ENCODE measurements around the gene CORO1C. TPM values are rescaled to one million over a fixed set of nuclear protein-coding genes. Genes with fewer than 3 reads are reported as not detected.

Gene CORO1C
- total RNA-seq, 1 donor from 2014 or later, result 171 TPM

GRCh38 chr12:108595711-108596647, 135.3 kb downstream of the CORO1C start:
- H3K4me3 Mint-ChIP-seq, result no peak overlapping the region
- H3K4me1 Mint-ChIP-seq, result peaks cover 7% of the 10 kb centered on the region
- H3K27ac Mint-ChIP-seq (ENCODE audit: unreplicated experiment), result no peak overlapping the region
- no peak for DNase-seq (ENCODE audit: low read depth, low spot score)
- H3K27me3 Mint-ChIP-seq (ENCODE audit: low read depth), result no peaks in the 10 kb centered on the region
- no peak for TF ChIP-seq CTCF (conservative IDR thresholded peaks at IDR 0.05)
- H3K36me3 Mint-ChIP-seq (ENCODE audit: low read depth), result no peaks in the 10 kb centered on the region
- H3K9me3 Mint-ChIP-seq, result no peaks in the 10 kb centered on the region

Small RNAs within 50 kb of the gene (microRNA-seq; reads per million reads assigned to microRNA genes)
- gene MIR4496, result not detected

Other genes starting within 250 kb of the CORO1C start
- gene FICD, start 216.2 kb downstream of the CORO1C start, total RNA-seq, result 2.9 and 3.4 TPM in 2 replicates
- 87.5 and 89.5 TPM in 2 replicates for gene SART3, start 170.3 kb downstream of the CORO1C start, total RNA-seq
- gene ISCU, start 168.9 kb downstream of the CORO1C start, total RNA-seq, result 54.4 and 55.5 TPM in 2 replicates
- 0.72 and 1.0 TPM in 2 replicates for gene TMEM119, start 133.4 kb downstream of the CORO1C start, total RNA-seq
- gene SELPLG, start 97.6 kb downstream of the CORO1C start, total RNA-seq, result 0.39 and 0.51 TPM in 2 replicates
- 32.9 and 34.3 TPM in 2 replicates for gene SSH1, start 126.1 kb upstream of the CORO1C start, total RNA-seq
- not detected in 2 replicates for gene DAO, start 148.6 kb upstream of the CORO1C start, total RNA-seq

Measured in neural crest cell (in vitro differentiated cells).